Activated T-helper 9 cell treated with anti-CD3 and anti-CD28 coated beads, Interleukin-2, amount 50 U/mL, for 16 hours (primary cell): Measurements from ENCODE around the gene MAP4K4.

Experiments used
- DNase-seq: peaks from one replicate; pipeline ENCODE4 v3.0.0-alpha.2; 2020; ENCODE audit warnings: low read depth

MAP4K4 gene

GRCh38 chr2:101841679-101842327 lies 144.3 kb downstream of the MAP4K4 start:
- no peak for DNase-seq

- no peak for DNase-seq
Measured at GRCh38 chr2:101842471-101842870, 145.0 kb downstream of the MAP4K4 start.

- DNase-seq = no peak
Measured at GRCh38 chr2:101843048-101843447, 145.5 kb downstream of the MAP4K4 start.

GRCh38 chr2:101843471-101843870 lies 146.0 kb downstream of the MAP4K4 start:
- no peak for DNase-seq

GRCh38 chr2:101844055-101844635 lies 146.6 kb downstream of the MAP4K4 start:
- DNase-seq = no peak

GRCh38 chr2:101846973-101847372 lies 149.5 kb downstream of the MAP4K4 start:
- no peak for DNase-seq

- DNase-seq = no peak
Measured at GRCh38 chr2:101847661-101848339, 150.3 kb downstream of the MAP4K4 start.

- DNase-seq = no peak
Measured at GRCh38 chr2:101848769-101849410, 151.4 kb downstream of the MAP4K4 start.

GRCh38 chr2:101850450-101850849 lies 152.9 kb downstream of the MAP4K4 start:
- DNase-seq = no peak

GRCh38 chr2:101850991-101851390 lies 153.5 kb downstream of the MAP4K4 start:
- DNase-seq = no peak

GRCh38 chr2:101852824-101853223 lies 155.3 kb downstream of the MAP4K4 start:
- DNase-seq = no peak

GRCh38 chr2:101854877-101855276 lies 157.4 kb downstream of the MAP4K4 start:
- DNase-seq = no peak

GRCh38 chr2:101855776-101856175 lies 158.3 kb downstream of the MAP4K4 start:
- DNase-seq = no peak

- DNase-seq = no peak
Measured at GRCh38 chr2:101858246-101858645, 160.7 kb downstream of the MAP4K4 start.

GRCh38 chr2:101858910-101859309 lies 161.4 kb downstream of the MAP4K4 start:
- DNase-seq = no peak

- DNase-seq = no peak
Measured at GRCh38 chr2:101859604-101860003, 162.1 kb downstream of the MAP4K4 start.

GRCh38 chr2:101860157-101860556 lies 162.7 kb downstream of the MAP4K4 start:
- no peak for DNase-seq

- DNase-seq = no peak
Measured at GRCh38 chr2:101860782-101861181, 163.3 kb downstream of the MAP4K4 start.

- no peak for DNase-seq
Measured at GRCh38 chr2:101861382-101861781, 163.9 kb downstream of the MAP4K4 start.

- no peak for DNase-seq
Measured at GRCh38 chr2:101863534-101863933, 166.0 kb downstream of the MAP4K4 start.

- DNase-seq = no peak
Measured at GRCh38 chr2:101864426-101864825, 166.9 kb downstream of the MAP4K4 start.

GRCh38 chr2:101868525-101868924 lies 171.0 kb downstream of the MAP4K4 start:
- no peak for DNase-seq

- DNase-seq = no peak
Measured at GRCh38 chr2:101869527-101869926, 172.0 kb downstream of the MAP4K4 start.
